Measurements from ENCODE around the gene LCA5.

LCA5 gene

DNA sequence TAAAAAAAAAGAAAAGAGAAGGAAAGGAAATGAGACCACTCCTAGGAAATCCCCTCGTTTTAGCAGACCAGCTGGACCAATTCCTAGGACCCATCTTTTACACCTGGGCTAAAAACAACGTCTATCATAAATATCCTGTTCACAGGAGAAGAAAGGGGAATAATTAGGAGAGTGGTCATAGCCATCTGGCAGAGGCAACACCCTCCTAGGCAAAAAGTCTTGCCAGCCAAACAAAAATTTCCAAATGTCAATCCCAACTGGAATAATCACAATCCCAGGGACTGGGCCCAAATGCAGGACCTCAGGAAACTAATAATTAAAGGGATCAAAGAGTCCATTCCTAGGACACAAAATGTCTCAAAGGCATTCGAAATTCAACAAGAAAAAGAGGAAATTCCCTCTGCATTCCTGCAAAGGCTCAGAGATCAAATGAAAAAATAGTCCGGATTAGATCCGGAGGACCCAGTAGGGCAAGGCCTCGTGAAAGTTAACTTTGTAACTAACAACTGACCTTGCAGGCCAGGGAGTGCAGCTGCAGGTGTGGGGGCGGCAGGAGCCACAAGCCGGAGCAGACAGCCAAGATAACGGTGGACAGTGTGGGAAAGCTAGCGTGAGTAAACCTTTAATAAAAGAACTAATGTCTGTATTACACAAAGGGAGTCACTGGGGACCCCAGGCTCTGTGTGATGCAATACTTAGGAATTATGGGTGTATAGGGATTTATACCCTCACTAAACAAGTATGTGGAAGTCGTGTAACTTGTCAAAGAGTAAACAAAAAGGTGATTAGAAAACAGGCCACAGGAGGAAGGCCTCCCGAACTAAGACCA lies 11.7 kb downstream of the LCA5 start:
- H3F3A ChIP-seq (ENCODE audit: insufficient read depth), result no peaks in the 10 kb centered on the region
- TF ChIP-seq EZH2phosphoT487 (conservative IDR thresholded peaks at IDR 0.05; ENCODE audit: low read length), result no peak
- TF ChIP-seq, protein P1, sequence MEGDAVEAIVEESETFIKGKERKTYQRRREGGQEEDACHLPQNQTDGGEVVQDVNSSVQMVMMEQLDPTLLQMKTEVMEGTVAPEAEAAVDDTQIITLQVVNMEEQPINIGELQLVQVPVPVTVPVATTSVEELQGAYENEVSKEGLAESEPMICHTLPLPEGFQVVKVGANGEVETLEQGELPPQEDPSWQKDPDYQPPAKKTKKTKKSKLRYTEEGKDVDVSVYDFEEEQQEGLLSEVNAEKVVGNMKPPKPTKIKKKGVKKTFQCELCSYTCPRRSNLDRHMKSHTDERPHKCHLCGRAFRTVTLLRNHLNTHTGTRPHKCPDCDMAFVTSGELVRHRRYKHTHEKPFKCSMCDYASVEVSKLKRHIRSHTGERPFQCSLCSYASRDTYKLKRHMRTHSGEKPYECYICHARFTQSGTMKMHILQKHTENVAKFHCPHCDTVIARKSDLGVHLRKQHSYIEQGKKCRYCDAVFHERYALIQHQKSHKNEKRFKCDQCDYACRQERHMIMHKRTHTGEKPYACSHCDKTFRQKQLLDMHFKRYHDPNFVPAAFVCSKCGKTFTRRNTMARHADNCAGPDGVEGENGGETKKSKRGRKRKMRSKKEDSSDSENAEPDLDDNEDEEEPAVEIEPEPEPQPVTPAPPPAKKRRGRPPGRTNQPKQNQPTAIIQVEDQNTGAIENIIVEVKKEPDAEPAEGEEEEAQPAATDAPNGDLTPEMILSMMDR (IDR thresholded peaks at IDR 0.05; ENCODE audit: insufficient read depth, low read length, poor library complexity, severe bottlenecking), result no peak
- no peaks in the 10 kb centered on the region for H3K36me3 ChIP-seq (ENCODE audit: low read length)
- H3K79me2 ChIP-seq (ENCODE audit: insufficient read depth, low read length), result no peaks in the 10 kb centered on the region
- H3K9me2 ChIP-seq (replicated peaks; ENCODE audit: insufficient read depth, low read length), result no peaks in the 10 kb centered on the region
- H3K9ac ChIP-seq (ENCODE audit: low read length), result no peak overlapping the region
- H3K27me3 ChIP-seq (ENCODE audit: low read length), result no peaks in the 10 kb centered on the region
- H4K20me1 ChIP-seq (ENCODE audit: low read depth, low read length), result no peaks in the 10 kb centered on the region
- no peak overlapping the region for H3K4me2 ChIP-seq (ENCODE audit: low read depth, low read length, poor library complexity, severe bottlenecking)
- no peak overlapping the region for H3K4me3 ChIP-seq (ENCODE audit: insufficient read depth, low read length, poor library complexity, severe bottlenecking)
- H3K27ac ChIP-seq (ENCODE audit: low read depth, low read length), result no peak overlapping the region
- no peaks in the 10 kb centered on the region for H3K9me3 ChIP-seq (ENCODE audit: insufficient read depth, low read length)
- H2AFZ ChIP-seq (ENCODE audit: low read depth, low read length, severe bottlenecking), result no peak overlapping the region

DNA sequence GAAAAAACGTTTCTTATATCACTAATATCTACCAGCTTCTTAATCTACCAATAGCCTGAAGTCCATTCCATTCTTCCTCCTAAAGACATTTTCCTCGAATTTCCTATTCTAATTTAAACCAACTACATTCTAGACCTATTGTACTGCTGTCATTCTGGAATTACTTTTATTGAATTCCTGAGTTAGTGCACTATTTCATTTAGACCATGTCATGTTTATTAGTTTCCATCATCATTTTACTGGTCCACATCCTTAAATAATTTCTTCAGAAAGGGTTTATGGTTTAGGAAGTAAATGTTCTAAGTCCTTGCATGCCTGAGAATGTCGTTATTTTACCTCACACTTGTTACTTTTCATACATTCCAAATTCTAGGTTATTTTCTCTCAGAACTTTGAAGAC lies 13.2 kb downstream of the LCA5 start:
- no peak overlapping the region for H2AFZ ChIP-seq (ENCODE audit: low read depth, low read length, severe bottlenecking)
- H3K27ac ChIP-seq (ENCODE audit: low read depth, low read length), result no peak overlapping the region
- TF ChIP-seq, protein P1 (IDR thresholded peaks at IDR 0.05; ENCODE audit: insufficient read depth, low read length, poor library complexity, severe bottlenecking), result no peak
- TF ChIP-seq EZH2phosphoT487 (conservative IDR thresholded peaks at IDR 0.05; ENCODE audit: low read length), result no peak
- H3F3A ChIP-seq (ENCODE audit: insufficient read depth), result no peaks in the 10 kb centered on the region
- H3K27me3 ChIP-seq (ENCODE audit: low read length), result no peaks in the 10 kb centered on the region
- no peak overlapping the region for H3K4me2 ChIP-seq (ENCODE audit: low read depth, low read length, poor library complexity, severe bottlenecking)
- no peak overlapping the region for H3K9ac ChIP-seq (ENCODE audit: low read length)
- H3K79me2 ChIP-seq (ENCODE audit: insufficient read depth, low read length), result no peaks in the 10 kb centered on the region
- H3K9me3 ChIP-seq (ENCODE audit: insufficient read depth, low read length), result no peaks in the 10 kb centered on the region
- H3K4me3 ChIP-seq (ENCODE audit: insufficient read depth, low read length, poor library complexity, severe bottlenecking), result no peak overlapping the region
- no peaks in the 10 kb centered on the region for H4K20me1 ChIP-seq (ENCODE audit: low read depth, low read length)
- no peaks in the 10 kb centered on the region for H3K36me3 ChIP-seq (ENCODE audit: low read length)
- no peaks in the 10 kb centered on the region for H3K9me2 ChIP-seq (replicated peaks; ENCODE audit: insufficient read depth, low read length)

DNA sequence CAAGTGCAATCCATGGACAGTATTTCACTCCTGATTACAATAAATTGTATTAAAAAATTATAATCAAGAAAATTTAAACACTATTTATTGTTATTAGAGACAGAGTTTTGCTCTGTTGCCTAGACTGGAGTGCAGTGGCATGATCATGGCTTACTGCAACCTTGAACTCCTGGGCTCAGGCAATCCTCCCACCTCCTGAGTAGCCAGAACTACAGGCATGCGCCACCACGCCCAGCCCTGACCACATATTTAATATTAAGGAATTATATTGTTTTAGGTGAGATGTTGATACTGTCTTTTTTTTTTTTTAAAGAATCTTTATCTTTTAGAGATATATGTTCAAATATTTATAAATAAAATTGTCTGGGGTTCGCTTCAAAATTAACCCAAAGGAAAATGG lies 14.6 kb downstream of the LCA5 start:
- H3K27me3 ChIP-seq (ENCODE audit: low read length), result no peaks in the 10 kb centered on the region
- H2AFZ ChIP-seq (ENCODE audit: low read depth, low read length, severe bottlenecking), result no peak overlapping the region
- no peaks in the 10 kb centered on the region for H3K36me3 ChIP-seq (ENCODE audit: low read length)
- H3K4me3 ChIP-seq (ENCODE audit: insufficient read depth, low read length, poor library complexity, severe bottlenecking), result no peak overlapping the region
- no peaks in the 10 kb centered on the region for H3K9me3 ChIP-seq (ENCODE audit: insufficient read depth, low read length)
- no peaks in the 10 kb centered on the region for H3F3A ChIP-seq (ENCODE audit: insufficient read depth)
- TF ChIP-seq, protein P1 (IDR thresholded peaks at IDR 0.05; ENCODE audit: insufficient read depth, low read length, poor library complexity, severe bottlenecking), result no peak
- no peak for TF ChIP-seq EZH2phosphoT487 (conservative IDR thresholded peaks at IDR 0.05; ENCODE audit: low read length)
- no peaks in the 10 kb centered on the region for H4K20me1 ChIP-seq (ENCODE audit: low read depth, low read length)
- no peaks in the 10 kb centered on the region for H3K79me2 ChIP-seq (ENCODE audit: insufficient read depth, low read length)
- no peaks in the 10 kb centered on the region for H3K9me2 ChIP-seq (replicated peaks; ENCODE audit: insufficient read depth, low read length)
- H3K4me2 ChIP-seq (ENCODE audit: low read depth, low read length, poor library complexity, severe bottlenecking), result no peak overlapping the region
- H3K9ac ChIP-seq (ENCODE audit: low read length), result no peak overlapping the region
- H3K27ac ChIP-seq (ENCODE audit: low read depth, low read length), result no peak overlapping the region

Data from SU-DHL-6 (cell line).